Testis (tissue), 2 donors: Measurements from ENCODE around the gene GRIK4.

Experiments used
- POLR2A ChIP-seq: fragments of 450-650 bp; IDR thresholded peaks from one replicate; pipeline ENCODE4 v1.6.1; 2017; ENCODE audit warnings: antibody characterized with exemption, mild to moderate bottlenecking, moderate library complexity
- TF ChIP-seq, protein P1 (sequence below), 3 experiments: fragments of 450-650 bp in 2 of 3; fragments of 200-600 bp in 1 of 3; sonication (generic) in 1 of 3; IDR thresholded peaks; one replicate each; pipeline ENCODE4 v1.5.1; 2016 to 2019; ENCODE audit warnings: antibody characterized with exemption in 3 of 3, mild to moderate bottlenecking in 2 of 3, moderate library complexity in 1 of 3

DNA sequence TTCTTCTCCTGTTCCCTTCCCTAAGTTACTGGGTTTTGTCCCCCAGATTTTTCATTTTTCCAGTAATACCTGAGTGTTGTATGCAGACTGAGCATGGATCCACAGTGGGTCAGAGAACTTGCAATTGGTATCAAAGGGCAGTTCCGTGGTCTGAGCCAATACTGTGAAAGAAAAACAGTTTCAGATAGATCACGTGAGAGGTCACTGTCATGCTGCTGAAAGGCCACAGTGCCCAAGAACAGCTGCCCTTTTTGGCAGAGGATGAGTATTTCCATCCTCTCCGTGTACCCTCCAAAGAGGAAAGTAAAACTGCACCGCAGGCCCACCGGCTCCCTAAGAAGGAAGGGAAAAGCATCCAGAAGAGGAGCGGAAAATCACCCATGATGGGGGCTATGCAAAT, 439.3 kb downstream of the GRIK4 start:
- TF ChIP-seq, protein P1, sequence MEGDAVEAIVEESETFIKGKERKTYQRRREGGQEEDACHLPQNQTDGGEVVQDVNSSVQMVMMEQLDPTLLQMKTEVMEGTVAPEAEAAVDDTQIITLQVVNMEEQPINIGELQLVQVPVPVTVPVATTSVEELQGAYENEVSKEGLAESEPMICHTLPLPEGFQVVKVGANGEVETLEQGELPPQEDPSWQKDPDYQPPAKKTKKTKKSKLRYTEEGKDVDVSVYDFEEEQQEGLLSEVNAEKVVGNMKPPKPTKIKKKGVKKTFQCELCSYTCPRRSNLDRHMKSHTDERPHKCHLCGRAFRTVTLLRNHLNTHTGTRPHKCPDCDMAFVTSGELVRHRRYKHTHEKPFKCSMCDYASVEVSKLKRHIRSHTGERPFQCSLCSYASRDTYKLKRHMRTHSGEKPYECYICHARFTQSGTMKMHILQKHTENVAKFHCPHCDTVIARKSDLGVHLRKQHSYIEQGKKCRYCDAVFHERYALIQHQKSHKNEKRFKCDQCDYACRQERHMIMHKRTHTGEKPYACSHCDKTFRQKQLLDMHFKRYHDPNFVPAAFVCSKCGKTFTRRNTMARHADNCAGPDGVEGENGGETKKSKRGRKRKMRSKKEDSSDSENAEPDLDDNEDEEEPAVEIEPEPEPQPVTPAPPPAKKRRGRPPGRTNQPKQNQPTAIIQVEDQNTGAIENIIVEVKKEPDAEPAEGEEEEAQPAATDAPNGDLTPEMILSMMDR (IDR thresholded peaks at IDR 0.05) = no peak
- TF ChIP-seq POLR2A = no peak
